Glomerular endothelial cell (primary cell): ENCODE results near the gene TRAF3IP1. TPM values are rescaled to one million over a fixed set of nuclear protein-coding genes. Genes with fewer than 3 reads are reported as not detected.

Experiments used
- DNase-seq: peaks from one replicate; pipeline ENCODE4 v3.0.0-alpha.2; 2011; ENCODE audit warnings: low read depth, low spot score; ENCODE audit errors: extremely low read depth
- total RNA-seq: library from RNA; depleted of rRNA; stranded (reverse); fragments of >200 nt; gene quantifications from 2 replicates; pipeline ENCODE4 v1.2.3, GENCODE V29; 2015

The TRAF3IP1 gene
- total RNA-seq, 1 donor from 2014 or later = 8.9 TPM

- no peak for DNase-seq
These were observed 103.4 kb downstream of the TRAF3IP1 start for GRCh38 chr2:238423561-238424312.

DNA sequence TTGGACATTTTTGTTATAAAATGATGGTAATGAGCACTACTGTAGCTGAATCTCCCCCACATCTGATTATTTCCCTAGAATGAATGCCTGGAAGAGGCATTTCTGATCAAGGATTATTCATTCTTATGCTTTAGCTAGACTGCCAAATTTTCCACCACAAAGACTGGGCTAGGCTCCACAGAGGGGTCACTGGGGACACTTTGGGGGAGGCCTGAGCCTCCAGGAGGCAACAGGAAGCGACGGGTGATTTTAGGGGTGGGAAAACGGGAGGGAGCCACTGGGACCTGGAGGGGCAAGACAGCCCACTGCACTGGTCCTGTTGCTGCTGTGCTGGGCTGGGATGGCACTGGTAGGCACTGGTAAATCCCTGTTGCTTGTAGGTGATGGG, 104.0 kb downstream of the TRAF3IP1 start:
- no peak for DNase-seq

- no peak for DNase-seq
These were observed 105.2 kb downstream of the TRAF3IP1 start for GRCh38 chr2:238425505-238425978.

DNA sequence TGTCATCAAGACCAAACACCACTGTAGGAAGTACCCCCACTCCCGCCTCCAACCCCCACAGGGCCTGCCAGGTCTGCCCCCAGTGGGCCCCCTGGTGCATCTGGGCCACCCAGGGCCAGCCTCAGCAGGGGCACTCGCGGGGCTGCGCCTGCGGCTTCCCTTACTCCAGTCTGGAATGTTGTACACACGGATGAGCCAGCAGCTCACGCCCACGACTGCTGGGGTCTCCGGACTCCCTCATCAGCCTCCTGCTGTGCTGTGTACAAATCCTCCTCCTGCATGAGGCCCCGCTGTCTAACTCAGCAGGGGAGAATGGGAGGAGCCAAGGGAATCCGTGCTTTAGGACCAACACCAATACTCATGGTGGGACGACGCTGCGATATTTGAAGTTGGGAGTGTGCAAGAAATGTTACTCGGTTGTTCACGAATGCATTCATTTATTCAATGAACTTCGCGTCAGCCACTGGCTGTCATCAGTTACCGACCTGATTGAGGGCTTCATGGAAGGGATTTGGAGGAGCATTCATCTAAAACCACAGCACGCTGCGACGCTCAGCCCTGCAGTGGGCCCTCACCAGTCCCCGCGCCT, 105.8 kb downstream of the TRAF3IP1 start:
- no peak for DNase-seq

GRCh38 chr2:238426568-238427434, 106.5 kb downstream of the TRAF3IP1 start, which contains the start of gene ASB1:
Gene ASB1, plus strand, starts transcription at chr2:238426927. Its CDS starts 144 bp downstream, at chr2:238427071.
- no peak for DNase-seq

DNA sequence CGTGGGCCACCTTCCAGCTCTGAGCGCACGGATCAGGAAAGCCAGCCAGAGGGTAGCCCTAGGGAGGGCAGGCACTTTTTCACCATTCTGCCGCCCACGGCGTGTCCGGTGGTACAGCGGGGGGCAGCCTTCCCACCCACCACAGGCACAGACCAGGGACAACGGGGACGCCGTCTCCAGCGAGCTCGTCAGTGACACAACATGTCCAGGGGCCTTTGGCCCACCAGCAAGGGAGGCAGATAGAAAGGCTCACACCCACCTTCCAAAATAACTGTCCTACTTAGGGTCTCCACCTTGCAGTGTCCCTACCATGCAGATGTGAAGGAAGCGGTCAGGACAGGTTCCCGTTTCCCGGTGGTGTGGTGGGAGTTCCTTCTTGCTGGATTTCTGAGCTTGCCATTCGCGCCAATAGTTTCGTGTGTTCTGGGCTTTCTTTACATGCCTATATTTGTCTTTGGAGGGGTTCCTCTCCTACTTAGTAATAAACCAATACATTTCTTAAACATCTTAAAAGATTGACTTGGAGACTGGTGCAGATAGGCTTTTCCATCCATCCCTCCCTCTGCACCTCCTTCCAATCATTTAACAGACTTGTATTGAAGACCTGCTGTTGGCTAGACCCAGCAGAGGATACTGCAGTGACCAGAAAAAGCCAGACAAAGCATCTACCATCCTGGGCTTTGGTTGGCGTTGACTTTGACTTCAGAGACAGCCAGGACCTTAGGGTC, 107.3 kb downstream of the TRAF3IP1 start:
- no peak for DNase-seq

DNA sequence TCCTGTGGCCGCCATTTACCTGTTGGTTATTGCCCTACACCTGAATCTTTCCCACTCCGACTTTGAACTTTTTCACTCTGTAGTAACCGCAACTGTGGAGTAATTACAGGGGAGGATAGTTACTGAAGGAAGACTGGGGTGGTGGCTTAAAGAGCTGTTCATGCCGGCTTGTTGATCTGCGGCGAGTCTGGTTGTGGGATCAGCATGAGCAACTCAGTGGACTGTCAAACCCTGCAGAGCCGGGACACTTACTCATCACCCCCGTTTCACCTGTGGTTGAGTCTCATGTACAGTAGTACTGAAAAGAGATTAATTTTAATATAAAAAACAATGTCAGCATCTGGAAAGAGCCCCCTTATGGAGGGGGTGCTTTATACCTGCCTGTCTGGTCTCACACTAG, 108.5 kb downstream of the TRAF3IP1 start:
- no peak for DNase-seq

GRCh38 chr2:238430781-238431180, 110.5 kb downstream of the TRAF3IP1 start:
- no peak for DNase-seq

DNA sequence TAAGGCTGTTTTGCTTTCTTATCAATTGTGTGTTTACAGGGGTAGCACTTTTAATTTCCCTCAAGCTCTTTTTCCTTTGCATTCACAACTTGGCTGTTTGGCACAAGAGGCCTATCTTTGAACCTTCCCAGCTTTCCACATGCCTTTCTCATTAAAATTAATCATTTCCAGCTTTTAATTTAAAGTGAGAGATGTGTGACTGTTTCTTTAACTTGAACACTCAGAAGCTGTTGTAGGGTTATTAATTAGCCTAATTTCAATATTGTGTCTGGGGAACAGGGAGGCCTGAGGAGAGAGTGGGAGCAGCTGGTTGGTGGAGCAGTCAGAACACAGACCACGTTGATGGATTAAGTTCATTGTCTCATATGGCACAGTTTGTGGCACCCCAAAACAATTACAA, 111.1 kb downstream of the TRAF3IP1 start:
- DNase-seq = no peak

DNA sequence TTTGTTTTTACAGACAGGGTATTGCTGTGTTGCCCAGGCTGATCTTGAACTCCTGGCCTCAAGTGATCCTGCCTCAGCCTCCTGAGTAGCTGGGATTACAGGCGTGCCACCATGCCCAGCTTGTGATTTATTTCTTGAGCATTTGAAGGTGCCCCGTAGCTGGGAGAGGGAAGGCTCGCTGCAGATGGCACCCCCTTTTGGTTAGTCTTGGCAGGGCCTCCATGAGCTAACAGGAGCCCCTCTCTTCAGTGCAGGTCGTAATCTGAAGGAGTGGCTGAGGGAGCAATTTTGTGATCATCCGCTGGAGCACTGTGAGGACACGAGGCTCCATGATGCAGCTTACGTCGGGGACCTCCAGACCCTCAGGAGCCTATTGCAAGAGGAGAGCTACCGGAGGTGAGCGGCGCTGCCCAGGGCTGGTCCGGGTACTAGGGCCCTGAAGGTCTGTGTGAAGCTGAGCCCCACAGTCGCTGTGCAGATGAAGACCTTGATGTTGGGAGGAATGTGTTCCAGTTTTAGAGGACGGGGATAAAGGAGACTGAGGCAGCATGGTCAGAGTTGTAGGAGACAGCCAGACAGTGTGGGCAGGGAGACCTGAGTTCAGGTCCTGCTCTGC, 113.1 kb downstream of the TRAF3IP1 start:
- DNase-seq = no peak

DNA sequence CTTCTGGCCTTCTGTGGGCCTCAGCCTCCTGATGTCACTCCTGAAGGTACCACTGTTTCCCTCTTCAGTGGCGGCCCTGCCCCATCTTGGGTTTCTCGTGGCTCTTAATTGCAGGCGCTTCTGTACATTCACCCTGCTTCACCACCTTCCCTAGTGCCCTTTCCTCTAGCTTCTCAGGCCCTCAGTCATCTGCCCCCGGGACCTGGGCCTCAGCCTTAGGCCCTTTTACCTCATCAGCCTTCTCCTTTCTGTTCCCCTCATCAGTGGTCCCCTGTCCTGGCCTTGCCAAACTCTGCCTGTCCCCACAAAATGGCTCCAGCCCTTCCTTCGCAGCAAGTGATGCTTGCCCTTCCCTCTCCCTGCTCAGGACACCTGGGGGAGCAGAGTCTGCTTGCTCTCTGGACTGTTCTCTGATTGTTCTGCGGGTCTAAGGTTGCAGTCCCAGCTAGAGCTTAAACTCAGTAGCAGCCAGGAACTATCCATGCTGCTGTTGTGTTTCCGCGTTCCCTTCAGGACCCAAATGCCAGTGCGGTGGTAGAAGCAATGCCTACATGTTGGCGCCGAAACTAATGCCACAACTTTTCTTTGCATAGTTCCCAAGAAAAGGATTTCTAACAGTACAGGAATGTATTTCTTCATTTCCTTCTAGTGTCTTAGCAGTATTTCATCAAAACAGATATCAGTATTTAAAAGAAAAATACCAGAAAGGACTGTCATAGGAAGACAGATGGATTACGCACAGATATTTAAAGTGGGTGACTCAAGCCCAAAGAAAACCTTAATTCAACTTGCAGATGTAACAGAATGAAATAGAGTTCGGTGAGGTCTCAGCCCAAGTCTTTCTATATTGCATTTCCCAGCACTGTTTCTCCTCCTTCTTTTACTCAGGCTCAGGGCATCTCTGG, 113.9 kb downstream of the TRAF3IP1 start:
- no peak for DNase-seq

DNA sequence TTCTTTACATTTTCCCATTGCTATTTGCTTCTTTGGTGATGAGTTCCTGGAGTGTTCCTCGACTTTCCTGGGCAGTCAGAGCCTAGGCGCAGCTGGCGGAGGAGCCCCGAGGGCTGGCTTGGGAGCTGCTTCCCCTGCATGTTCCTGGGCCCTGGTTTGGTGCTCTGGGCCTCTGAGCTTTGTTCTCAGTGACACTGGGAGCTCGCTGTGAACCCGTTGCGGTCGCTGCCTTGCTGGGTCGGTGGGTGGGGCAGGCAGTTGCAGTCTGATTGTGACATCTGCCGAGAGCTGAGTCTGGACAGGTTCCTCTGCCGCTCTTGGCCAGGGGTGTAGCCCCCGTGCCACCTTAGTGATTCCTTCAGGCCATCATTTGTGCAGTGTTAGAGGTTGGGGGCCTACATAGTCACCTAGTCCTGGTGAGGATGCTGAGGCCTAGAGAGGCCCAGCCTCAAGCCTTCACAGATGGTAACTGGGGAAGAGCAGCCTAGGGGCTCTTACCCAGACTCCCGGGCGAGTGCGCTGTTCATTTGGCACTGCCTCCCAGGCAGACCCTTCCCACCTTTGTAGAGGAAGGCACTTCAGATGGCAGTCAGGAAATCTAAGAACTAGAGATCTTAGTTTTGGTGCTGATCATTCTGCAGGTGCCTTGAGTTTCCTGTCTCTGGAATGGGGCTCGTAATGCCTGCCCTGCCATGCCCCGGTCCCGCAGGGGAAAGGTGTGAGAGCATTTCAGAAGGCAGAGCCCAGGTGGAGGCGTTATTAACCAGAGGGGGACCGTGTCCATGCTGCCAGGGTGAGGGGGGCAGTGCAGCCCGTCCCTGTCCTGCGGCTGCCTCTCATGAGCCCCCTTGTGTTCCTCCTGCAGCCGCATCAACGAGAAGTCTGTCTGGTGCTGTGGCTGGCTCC, 114.8 kb downstream of the TRAF3IP1 start:
- no peak for DNase-seq

GRCh38 chr2:238435752-238436096, 115.4 kb downstream of the TRAF3IP1 start:
- no peak for DNase-seq

- DNase-seq = peak; percentile 88
These were observed 118.8 kb downstream of the TRAF3IP1 start for GRCh38 chr2:238438856-238439849.

- no peak for DNase-seq
These were observed 119.6 kb downstream of the TRAF3IP1 start for GRCh38 chr2:238439917-238440316.

DNA sequence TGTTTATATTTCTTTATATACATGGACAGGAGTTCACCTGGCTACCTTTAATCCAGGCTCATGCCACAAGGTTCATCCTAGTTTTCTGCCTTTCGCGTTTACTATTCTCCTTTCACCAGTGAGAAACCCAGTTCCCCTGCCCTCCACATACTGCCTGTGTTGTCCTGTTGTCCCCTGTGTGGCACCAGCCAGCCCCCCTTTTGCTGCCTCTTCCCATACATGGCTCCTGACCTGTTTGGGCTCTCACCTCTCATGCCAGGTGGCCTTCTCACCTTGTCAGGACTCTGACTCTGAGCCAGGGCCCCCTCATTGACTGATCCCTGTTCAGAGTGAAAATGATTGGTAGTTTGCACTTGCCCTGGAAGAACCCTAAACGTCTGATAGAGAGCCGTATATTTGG, 120.0 kb downstream of the TRAF3IP1 start:
- no peak for DNase-seq

- no peak for DNase-seq
These were observed 120.4 kb downstream of the TRAF3IP1 start for GRCh38 chr2:238440767-238441166.
